C4-2B (cell line): Measurements from ENCODE around the gene TELO2.

Experiments used
- ZFX ChIP-seq: fragments of 450-650 bp; IDR thresholded peaks from 2 replicates; pipeline ENCODE4 v1.6.1; 2017
- TF ChIP-seq, protein P1 (sequence below): fragments of 450-650 bp; conservative IDR thresholded peaks from 2 replicates; pipeline ENCODE4 v1.5.1; 2017; ENCODE audit warnings: mild to moderate bottlenecking

DNA sequence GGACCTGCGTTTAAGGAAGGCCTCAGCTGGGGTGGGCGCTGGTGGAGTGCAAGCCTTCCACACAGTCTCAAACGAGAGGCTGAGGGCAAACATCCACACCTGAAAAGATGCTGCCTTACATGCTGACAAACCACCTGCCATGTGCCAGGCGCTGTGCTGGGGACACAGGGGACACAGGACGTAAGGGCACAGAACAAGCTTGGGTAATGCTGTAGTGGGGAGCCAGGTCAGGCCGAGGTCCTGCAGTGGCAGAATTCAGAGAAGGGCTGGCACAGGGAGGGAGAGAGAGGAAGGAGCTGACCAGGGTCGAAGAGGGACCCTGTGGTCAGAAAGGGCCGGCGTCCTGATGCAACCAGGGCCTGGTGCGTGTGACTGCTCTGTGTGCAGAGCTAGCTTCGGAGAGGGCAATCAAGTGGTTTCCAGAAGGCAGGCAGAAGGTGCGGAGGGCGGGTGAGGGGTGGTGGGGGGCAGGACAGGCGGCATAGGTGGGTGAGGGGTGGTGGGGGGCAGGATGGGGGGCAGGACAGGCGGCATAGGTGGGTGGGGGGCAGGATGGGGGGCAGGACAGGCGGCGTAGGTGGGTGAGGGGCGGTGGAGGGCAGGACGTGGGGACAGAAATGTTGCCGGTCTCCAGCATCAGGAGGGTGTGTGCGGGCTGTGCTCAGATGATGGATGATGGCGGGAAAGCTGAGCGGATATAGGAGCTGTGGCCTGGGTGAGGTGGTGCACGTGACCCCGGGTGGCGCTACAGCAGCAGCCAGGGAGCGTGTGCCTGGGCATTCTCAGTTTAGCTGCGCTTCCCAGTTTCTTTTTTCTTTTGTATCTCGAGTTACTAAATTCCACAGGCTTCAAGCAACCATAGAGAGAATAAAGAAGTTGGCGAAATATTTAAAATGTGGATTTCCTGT, 18.8 kb downstream of the TELO2 start:
- TF ChIP-seq, protein P1, sequence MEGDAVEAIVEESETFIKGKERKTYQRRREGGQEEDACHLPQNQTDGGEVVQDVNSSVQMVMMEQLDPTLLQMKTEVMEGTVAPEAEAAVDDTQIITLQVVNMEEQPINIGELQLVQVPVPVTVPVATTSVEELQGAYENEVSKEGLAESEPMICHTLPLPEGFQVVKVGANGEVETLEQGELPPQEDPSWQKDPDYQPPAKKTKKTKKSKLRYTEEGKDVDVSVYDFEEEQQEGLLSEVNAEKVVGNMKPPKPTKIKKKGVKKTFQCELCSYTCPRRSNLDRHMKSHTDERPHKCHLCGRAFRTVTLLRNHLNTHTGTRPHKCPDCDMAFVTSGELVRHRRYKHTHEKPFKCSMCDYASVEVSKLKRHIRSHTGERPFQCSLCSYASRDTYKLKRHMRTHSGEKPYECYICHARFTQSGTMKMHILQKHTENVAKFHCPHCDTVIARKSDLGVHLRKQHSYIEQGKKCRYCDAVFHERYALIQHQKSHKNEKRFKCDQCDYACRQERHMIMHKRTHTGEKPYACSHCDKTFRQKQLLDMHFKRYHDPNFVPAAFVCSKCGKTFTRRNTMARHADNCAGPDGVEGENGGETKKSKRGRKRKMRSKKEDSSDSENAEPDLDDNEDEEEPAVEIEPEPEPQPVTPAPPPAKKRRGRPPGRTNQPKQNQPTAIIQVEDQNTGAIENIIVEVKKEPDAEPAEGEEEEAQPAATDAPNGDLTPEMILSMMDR = no peak
- no peak for TF ChIP-seq ZFX
